GM13977 (cell line): ENCODE results near the gene TSPAN32.

Experiments used
- DNase-seq: peaks from one replicate; pipeline ENCODE4 v3.0.0; 2012; ENCODE audit warnings: low spot score
- in situ Hi-C: fragments of 300-500 bp; cut with MboI; formaldehyde crosslinking; loops from one replicate; pipeline ENCODE4 v1.12.0; 2022; ENCODE audit warnings: low sequenced_read_pairs, low pct_unique_long_range_greater_than_20kb, mixed read lengths, inconsistent platforms; ENCODE audit not compliant: unreplicated experiment
- TF ChIP-seq, protein P1 (sequence below): IDR thresholded peaks from 2 replicates; pipeline ENCODE4 v1.5.1; 2012; ENCODE audit warnings: mild to moderate bottlenecking, control low read depth; ENCODE audit not compliant: insufficient read depth; ENCODE audit errors: extremely low read depth, missing control alignments

TSPAN32 gene

DNA sequence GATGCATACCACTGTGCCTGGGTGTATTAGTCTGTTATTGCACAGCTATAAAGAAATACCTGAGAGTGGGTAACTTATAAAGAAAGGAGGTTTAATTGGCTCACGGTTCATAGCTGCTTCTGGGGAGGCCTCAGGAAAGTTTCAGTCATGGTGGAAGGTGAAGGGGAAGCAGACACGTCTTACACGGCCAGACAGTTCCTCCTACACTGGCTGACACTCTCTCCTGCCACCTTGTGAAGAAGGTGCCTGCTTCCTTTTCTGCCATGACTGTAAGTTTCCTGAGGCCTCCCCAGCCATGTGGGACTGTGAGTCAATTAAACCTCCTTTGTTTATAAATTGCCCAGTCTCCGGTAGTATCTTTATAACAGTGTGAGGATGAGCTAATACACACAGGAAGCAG, 41.7 kb downstream of the TSPAN32 start:
- in situ Hi-C loops, result no loop called here
- TF ChIP-seq, protein P1, sequence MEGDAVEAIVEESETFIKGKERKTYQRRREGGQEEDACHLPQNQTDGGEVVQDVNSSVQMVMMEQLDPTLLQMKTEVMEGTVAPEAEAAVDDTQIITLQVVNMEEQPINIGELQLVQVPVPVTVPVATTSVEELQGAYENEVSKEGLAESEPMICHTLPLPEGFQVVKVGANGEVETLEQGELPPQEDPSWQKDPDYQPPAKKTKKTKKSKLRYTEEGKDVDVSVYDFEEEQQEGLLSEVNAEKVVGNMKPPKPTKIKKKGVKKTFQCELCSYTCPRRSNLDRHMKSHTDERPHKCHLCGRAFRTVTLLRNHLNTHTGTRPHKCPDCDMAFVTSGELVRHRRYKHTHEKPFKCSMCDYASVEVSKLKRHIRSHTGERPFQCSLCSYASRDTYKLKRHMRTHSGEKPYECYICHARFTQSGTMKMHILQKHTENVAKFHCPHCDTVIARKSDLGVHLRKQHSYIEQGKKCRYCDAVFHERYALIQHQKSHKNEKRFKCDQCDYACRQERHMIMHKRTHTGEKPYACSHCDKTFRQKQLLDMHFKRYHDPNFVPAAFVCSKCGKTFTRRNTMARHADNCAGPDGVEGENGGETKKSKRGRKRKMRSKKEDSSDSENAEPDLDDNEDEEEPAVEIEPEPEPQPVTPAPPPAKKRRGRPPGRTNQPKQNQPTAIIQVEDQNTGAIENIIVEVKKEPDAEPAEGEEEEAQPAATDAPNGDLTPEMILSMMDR, result no peak
- DNase-seq, result no peak

DNA sequence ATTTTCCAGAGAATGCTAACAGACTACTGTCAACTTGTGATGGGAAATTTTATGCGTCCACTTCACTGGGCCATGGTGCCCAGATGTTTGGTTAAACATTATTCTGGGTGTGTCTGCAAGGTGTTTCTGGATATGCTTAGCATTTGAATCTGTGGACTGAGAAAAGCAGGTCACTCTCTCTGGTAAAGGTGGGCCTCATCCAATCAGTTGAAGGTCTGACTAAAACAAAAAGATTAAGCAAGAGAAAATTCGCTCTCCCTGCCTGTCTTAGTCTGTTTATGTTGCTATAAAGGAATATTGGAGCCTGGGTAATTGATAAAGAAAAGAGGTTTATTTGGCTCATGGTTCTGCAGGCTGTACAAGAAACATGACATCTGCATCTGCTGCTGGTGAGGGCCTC, 43.2 kb downstream of the TSPAN32 start:
- in situ Hi-C loops, result no loop called here

DNA sequence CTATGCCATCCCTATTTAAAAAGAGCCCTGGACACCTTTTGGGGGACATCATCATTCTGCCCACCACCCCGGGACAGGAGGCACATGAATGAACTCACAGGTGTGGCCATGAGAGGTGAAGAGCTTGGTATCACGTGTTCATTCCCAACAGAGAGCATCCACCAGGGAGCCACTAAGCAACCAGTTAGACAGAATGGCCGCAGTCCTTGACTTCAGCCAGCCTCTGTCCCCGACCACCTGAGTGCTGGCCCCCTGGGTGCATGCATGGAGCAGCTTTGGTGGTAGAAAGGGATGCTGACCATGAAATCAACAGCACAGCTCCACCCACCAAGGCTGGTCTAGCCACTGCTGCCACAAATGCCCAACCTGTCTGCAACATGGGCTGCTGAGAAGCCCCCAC, 44.2 kb downstream of the TSPAN32 start:
- DNase-seq, result no peak
- TF ChIP-seq, protein P1, result no peak
- in situ Hi-C loops, result no loop called here

More for the DNA sequence above, 43.2 kb downstream of the TSPAN32 start:
- no peak for DNase-seq
- TF ChIP-seq, protein P1, result no peak

DNA sequence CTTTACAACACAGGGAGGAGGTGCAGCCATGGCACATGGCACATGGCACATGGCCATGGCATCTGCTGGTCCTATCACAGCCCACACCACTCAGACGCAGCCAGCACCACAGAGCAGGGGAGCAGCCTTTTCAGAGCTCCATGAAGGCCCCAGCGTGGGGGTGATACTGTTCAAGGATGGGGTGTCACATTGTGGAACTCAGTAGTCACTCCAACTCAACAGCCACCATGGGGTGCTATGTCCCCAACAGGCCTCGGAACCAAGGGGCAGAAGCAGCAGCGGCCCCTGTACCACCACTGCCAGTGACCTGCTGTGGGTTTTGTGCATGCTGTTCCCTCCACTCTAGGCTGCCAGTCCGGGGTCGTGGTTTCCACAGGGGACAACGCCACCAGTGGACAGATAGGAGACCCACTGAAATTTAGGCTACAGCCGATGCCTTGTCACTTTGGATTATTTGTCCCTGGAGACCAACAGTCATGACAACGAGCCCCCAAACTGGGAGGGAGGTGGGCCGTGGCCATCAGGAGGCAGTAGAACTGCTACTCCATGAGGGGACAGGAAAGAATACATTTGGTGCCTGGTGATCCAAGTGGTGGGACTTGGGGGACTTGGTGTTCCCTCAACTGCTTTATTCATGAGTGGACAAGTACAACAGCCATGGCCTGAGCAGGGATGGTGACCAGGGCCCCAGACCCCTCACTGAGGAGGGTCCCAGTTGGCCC, 44.9 kb downstream of the TSPAN32 start:
- DNase-seq, result no peak
- TF ChIP-seq, protein P1, result no peak
- in situ Hi-C loops, result no loop called here

DNA sequence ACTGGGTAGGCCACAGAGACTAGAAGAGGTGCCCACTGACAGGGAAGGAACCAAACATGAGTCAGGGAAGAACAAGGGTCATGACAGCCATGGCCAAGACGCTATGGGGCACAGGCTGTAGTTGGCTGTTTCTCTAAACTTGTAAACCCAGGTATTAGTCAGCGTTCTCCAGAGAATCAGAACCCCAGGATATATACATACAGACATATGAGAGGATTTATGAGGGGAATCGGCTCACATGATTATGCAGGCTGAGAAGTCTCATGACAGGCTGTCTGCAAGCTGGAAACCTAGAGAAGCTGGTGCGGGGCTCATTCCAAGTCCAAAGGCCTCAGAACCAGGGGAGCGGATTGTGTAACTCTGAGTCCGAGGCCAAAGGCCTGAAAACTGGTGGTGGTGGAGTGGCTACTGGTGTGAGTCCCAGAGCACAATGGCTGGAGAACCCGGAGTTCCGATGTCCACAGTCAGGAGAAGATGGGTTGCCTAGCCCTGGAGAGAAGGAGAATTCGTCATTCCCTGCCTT, 45.6 kb downstream of the TSPAN32 start:
- TF ChIP-seq, protein P1, result no peak
- in situ Hi-C loops, result no loop called here
- no peak for DNase-seq

DNA sequence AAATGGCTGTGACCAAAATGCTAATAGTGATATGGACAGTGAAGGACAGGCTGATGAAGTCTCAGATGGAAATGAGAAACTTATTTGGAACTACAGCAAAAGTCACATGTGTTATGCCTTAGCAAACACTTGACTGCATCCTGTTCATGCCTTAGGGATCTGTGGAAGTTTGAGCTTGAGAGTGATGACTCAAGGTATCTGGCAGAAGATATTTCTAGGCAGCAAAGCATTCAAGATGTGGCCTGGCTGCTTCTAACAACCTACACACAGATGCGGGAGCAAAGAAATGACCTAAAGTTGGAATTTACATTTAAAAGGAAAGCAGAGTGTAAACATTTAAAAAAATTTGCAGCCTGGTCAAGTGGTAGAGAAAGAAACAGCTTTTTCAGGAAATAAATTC, 47.2 kb downstream of the TSPAN32 start:
- no peak for DNase-seq
- TF ChIP-seq, protein P1, result no peak
- in situ Hi-C loops, result no loop called here
